Spleen (tissue), 11 donors: ENCODE results near the gene ODF4. TPM values are rescaled to one million over a fixed set of nuclear protein-coding genes. Genes with fewer than 3 reads are reported as not detected.

Source experiments
- DNase-seq: peaks from one replicate; pipeline ENCODE4 v3.0.0-alpha.2; 2020
- H3K27ac ChIP-seq, 8 donors: fragments of 200-600 bp; sonication (generic) in 7 of 8; 1 replicate in 4 of 8; 2 replicates in 4 of 8; pipeline versions ENCODE4 v1.5.0 to v1.8.0; 2016 to 2021; ENCODE audit warnings: inconsistent platforms in 4 of 8, mild to moderate bottlenecking in 4 of 8, moderate library complexity in 1 of 8
- H3K27me3 ChIP-seq, 7 donors: fragments of 200-600 bp; sonication (generic) in 6 of 7; replicated peaks in 1 of 7; 1 replicate in 4 of 7; 2 replicates in 3 of 7; pipeline versions ENCODE4 v1.5.0 to v1.8.0; 2016 to 2021; ENCODE audit warnings: inconsistent platforms in 3 of 7, mild to moderate bottlenecking in 1 of 7
- H3K36me3 ChIP-seq, 6 donors: fragments of 200-600 bp; sonication (generic) in 5 of 6; 1 replicate in 4 of 6; 2 replicates in 2 of 6; pipeline versions ENCODE4 v1.5.0 to v1.8.0; 2016 to 2021; ENCODE audit warnings: inconsistent platforms in 2 of 6
- H3K4me1 ChIP-seq, 6 donors: fragments of 200-600 bp; sonication (generic) in 5 of 6; 1 replicate in 3 of 6; 2 replicates in 3 of 6; pipeline versions ENCODE4 v1.5.0 to v1.8.0; 2016 to 2021; ENCODE audit warnings: inconsistent platforms in 3 of 6
- H3K4me3 ChIP-seq, 8 donors: fragments of 200-600 bp; sonication (generic) in 7 of 8; 1 replicate in 4 of 8; 2 replicates in 4 of 8; pipeline versions ENCODE4 v1.5.0 to v1.8.0; 2016 to 2021; ENCODE audit warnings: inconsistent platforms in 4 of 8, mild to moderate bottlenecking in 4 of 8, moderate library complexity in 2 of 8
- H3K9me3 ChIP-seq, 8 donors: fragments of 200-600 bp; sonication (generic) in 7 of 8; 1 replicate in 4 of 8; 2 replicates in 4 of 8; pipeline versions ENCODE4 v1.5.0 to v1.8.0; 2016 to 2021; ENCODE audit warnings: inconsistent platforms in 4 of 8
- POLR2A ChIP-seq, 3 donors: fragments of 450-650 bp; IDR thresholded peaks; one replicate each; pipeline ENCODE4 v1.5.1; 2017; ENCODE audit warnings: antibody characterized with exemption in 3 of 3, mild to moderate bottlenecking in 1 of 3
- POLR2AphosphoS5 ChIP-seq, 3 donors: sonication (generic); formaldehyde crosslinking; IDR thresholded peaks; one replicate each; pipeline ENCODE4 v1.5.1; 2017; ENCODE audit warnings: antibody characterized with exemption in 3 of 3
- WGBS, 5 donors: extraction: QIAGEN DNeasy Blood & Tissue Kit in 3 of 5; methylation state at CpG; one replicate each; pipeline versions ENCODE4 v1.1.5 to v1.1.7; 2013 to 2018; 5-methylcytosine and 5-hydroxymethylcytosine counted together
- intact Hi-C: fragments of 100-400 bp; cut with DNase I; formaldehyde crosslinking; loops from one replicate; pipeline ENCODE4 v1.15.0; 2023; ENCODE audit warnings: low total_unique reads
- polyA plus RNA-seq, 3 donors: library from polyadenylated mRNA; stranded (reverse); fragments of 200-250 nt; gene quantifications; one replicate each; pipeline ENCODE4 v1.2.1, GENCODE V29; 2013
- total RNA-seq, 7 donors: library from RNA; depleted of rRNA in 3 of 7; stranded (reverse); fragments of >200 nt in 3 of 7; fragmentation: NEBNext Ultra II Directional in 4 of 7; extraction: Animal tissue kit (Norgen Biotek cat#: 25700) in 4 of 7; gene quantifications; one replicate each; pipeline versions ENCODE4 v1.1.0 to v1.2.1, GENCODE V29; 2016 to 2021
- TF ChIP-seq, protein P1 (sequence below), 11 experiments: fragments of 200-600 bp in 7 of 11; fragments of 450-650 bp in 4 of 11; sonication (generic) in 4 of 11; IDR thresholded peaks in 8 of 11; conservative IDR thresholded peaks in 3 of 11; 1 replicate in 7 of 11; 2 replicates in 4 of 11; pipeline versions ENCODE4 v1.4.0 to v1.8.0; 2016 to 2021; ENCODE audit warnings: antibody characterized with exemption in 11 of 11, inconsistent platforms in 4 of 11, mild to moderate bottlenecking in 1 of 11
- donor health status: healthy with polysubstance abuse.
- donor health status: DM: no; HTN: no; CAD: no; lungs with moderate emphysema.
- donor health status: DM: no; HTN: no; CAD: no.
- donor health status: Bipolar disorder and iron deficiency.
- donor health status: healthy.
- donor health status: DM: no; HTN: no; CAD: no.
- donor health status: DM: yes; HTN: yes; CAD: no.

The ODF4 gene
- total and polyA plus RNA-seq, 10 donors: not detected

- Histone ChIP-seq H3K27me3 (peaks cover 0 to 55% (median 9%) of the 10 kb centered on the region in 7 donors), H3K9me3 (no peaks in the 10 kb centered on the region), H3K27ac (peak overlapping the region in 5 of 8 donors; percentile 56 to 70 (median 61)), H3K4me3 (peak overlapping the region in 6 of 8 donors; percentile 14 to 56 (median 28)), H3K36me3 (peaks cover 0 to 12% (median 0%) of the 10 kb centered on the region in 6 donors), H3K4me1 (peaks cover 0 to 16% (median 3%) of the 10 kb centered on the region in 6 donors)
- 68 to 76% (median 73%) methylated on average over 21 to 25 of the region's 25 CpGs for WGBS, 5 donors
- intact Hi-C loops: no loop called here
- no peak for DNase-seq
- TF ChIP-seq POLR2A (IDR thresholded peaks at IDR 0.05): no peak
- peak in 1 of 3 donors; percentile 24 for TF ChIP-seq POLR2AphosphoS5 (IDR thresholded peaks at IDR 0.05)
Observed at GRCh38 chr17:8311131-8311790, 28.4 kb upstream of the ODF4 start.

- H3K4me3 ChIP-seq: no peak overlapping the region
Observed at GRCh38 chr17:8312251-8312650, 27.4 kb upstream of the ODF4 start.

DNA sequence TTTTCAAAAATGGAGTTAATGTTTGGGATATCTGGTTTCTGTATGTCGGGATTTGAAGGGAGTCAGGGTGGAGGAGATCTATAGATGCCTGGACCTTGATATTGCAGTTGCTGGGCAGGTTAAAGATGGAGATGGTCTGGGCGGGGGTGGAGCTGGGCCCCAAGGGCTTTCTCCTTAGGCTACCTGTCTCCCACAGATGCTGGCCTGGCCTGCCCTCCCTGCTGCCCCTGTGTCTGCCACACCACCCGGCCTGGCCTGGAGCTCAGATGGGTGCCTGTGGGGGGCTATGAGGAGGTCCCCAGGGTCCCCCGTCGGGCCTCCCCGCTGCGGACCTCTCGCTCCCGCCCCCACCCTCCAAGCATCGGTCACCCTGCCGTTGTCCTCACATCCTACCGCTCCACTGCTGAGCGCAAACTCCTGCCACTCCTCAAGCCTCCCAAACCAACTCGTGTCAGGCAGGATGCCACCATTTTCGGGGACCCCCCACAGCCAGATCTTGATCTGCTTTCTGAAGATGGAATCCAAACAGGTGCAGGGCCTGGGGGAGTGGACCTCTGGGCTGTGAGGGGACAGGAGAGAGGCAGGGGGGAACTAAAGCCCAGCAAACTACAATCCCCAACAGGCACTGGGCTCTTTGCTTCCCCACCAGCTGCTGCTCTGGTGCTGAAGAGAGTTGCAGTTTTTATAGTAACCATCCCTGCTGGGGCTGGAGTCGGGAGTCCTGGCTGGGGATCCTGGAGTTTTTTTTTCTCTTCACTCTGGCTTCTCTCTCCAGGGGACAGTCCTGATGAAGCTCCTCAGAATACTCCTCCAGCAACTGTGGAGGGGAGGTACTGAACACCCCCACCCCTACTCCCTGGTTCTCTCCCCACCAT lies 26.7 kb upstream of the ODF4 start:
- WGBS, 5 donors: 83 to 84% (median 84%) methylated on average over 16 of the region's 16 CpGs
- TF ChIP-seq, protein P1, sequence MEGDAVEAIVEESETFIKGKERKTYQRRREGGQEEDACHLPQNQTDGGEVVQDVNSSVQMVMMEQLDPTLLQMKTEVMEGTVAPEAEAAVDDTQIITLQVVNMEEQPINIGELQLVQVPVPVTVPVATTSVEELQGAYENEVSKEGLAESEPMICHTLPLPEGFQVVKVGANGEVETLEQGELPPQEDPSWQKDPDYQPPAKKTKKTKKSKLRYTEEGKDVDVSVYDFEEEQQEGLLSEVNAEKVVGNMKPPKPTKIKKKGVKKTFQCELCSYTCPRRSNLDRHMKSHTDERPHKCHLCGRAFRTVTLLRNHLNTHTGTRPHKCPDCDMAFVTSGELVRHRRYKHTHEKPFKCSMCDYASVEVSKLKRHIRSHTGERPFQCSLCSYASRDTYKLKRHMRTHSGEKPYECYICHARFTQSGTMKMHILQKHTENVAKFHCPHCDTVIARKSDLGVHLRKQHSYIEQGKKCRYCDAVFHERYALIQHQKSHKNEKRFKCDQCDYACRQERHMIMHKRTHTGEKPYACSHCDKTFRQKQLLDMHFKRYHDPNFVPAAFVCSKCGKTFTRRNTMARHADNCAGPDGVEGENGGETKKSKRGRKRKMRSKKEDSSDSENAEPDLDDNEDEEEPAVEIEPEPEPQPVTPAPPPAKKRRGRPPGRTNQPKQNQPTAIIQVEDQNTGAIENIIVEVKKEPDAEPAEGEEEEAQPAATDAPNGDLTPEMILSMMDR (IDR thresholded peaks at IDR 0.05 in 8 of 11, conservative IDR thresholded peaks at IDR 0.05 in 3 of 11): no peak
- TF ChIP-seq POLR2A (IDR thresholded peaks at IDR 0.05) (no peak), POLR2AphosphoS5 (IDR thresholded peaks at IDR 0.05) (no peak)
- DNase-seq: peak; percentile 38
- Histone ChIP-seq H3K9me3 (no peaks in the 10 kb centered on the region), H3K4me1 (peaks cover 0 to 16% (median 3%) of the 10 kb centered on the region in 6 donors), H3K27me3 (peaks cover 0 to 56% (median 9%) of the 10 kb centered on the region in 7 donors), H3K4me3 (no peak overlapping the region), H3K36me3 (peaks cover 0 to 12% (median 0%) of the 10 kb centered on the region in 6 donors), H3K27ac (no peak overlapping the region)
- intact Hi-C loops: no loop called here

More at GRCh38 chr17:8312251-8312650, 27.4 kb upstream of the ODF4 start:
- Histone ChIP-seq H3K4me1 (peaks cover 0 to 16% (median 3%) of the 10 kb centered on the region in 6 donors), H3K27me3 (peaks cover 0 to 56% (median 9%) of the 10 kb centered on the region in 7 donors), H3K27ac (no peak overlapping the region), H3K36me3 (peaks cover 0 to 12% (median 0%) of the 10 kb centered on the region in 6 donors), H3K9me3 (no peaks in the 10 kb centered on the region)
- 75 to 86% (median 80%) methylated on average over 12 to 13 of the region's 13 CpGs for WGBS, 5 donors
- intact Hi-C loops: no loop called here
- TF ChIP-seq, protein P1 (IDR thresholded peaks at IDR 0.05 in 8 of 11, conservative IDR thresholded peaks at IDR 0.05 in 3 of 11): no peak
- TF ChIP-seq POLR2A (IDR thresholded peaks at IDR 0.05) (no peak), POLR2AphosphoS5 (IDR thresholded peaks at IDR 0.05) (no peak)
- peak; percentile 64 for DNase-seq

DNA sequence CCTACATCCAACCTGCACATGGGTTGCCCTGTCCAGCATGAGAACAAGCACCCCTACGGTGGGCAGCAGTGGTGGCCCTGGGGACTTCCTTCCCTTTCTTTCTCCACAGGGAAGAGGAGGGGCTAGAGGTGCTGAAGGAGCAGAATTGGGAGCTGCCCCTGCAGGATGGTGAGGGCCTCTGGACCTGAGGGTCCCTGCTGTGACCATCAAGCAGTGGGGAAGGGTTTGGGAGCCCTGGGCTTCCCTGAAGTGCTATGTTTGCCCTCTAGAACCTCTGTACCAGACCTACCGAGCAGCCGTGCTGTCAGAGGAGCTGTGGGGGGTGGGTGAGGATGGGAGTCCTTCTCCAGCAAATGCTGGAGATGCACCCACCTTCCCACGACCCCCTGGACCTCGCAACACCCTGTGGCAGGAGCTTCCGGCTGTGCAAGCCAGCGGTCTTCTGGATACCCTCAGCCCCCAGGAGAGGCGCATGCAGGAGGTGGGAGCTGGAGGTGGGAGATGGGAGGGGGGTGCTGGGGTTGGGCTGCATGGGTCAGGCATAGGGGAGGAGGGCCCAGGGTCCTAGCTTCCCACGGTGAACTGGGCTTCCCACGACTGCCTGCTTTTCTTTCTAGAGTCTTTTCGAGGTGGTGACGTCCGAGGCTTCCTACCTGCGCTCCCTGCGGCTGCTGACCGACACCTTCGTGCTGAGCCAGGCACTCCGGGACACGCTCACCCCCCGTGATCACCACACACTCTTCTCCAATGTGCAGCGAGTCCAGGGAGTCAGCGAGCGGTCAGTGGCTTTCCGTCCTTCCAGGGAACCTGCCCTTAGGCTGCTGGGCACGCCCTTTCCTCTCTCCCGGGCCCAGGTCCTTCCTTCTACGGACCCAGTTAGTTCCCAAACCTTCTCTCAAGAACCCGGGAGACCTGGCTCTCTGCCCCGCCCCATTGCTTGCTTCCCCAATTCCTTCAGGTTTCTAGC lies 24.6 kb upstream of the ODF4 start:
- H3K27ac ChIP-seq: no peak overlapping the region
- no peak for DNase-seq
- no peak overlapping the region for H3K4me3 ChIP-seq
- no peak for TF ChIP-seq POLR2A (IDR thresholded peaks at IDR 0.05)
- no peak for TF ChIP-seq POLR2AphosphoS5 (IDR thresholded peaks at IDR 0.05)
- TF ChIP-seq, protein P1 (IDR thresholded peaks at IDR 0.05 in 8 of 11, conservative IDR thresholded peaks at IDR 0.05 in 3 of 11): no peak
- peaks cover 0 to 61% (median 9%) of the 10 kb centered on the region in 7 donors for H3K27me3 ChIP-seq
- H3K9me3 ChIP-seq: no peaks in the 10 kb centered on the region
- 45 to 59% (median 57%) methylated on average over 25 to 29 of the region's 29 CpGs for whole genome bisulfite sequencing, 5 donors
- H3K36me3 ChIP-seq: peaks cover 0 to 23% (median 0%) of the 10 kb centered on the region in 6 donors
- intact Hi-C loops: no loop called here
- H3K4me1 ChIP-seq: peaks cover 0 to 16% (median 3%) of the 10 kb centered on the region in 6 donors
